Activated CD8-positive, alpha-beta memory T cell treated with anti-CD3 and anti-CD28 coated beads, Interleukin-2, amount 50 U/mL, for 1 hour (primary cell): ENCODE results near the gene DNAJB13.
"Not testable (repeated sequence)": the region's sequence is repeated elsewhere in the genome, so short reads cannot be mapped to it uniquely, and the experiment has no call there.

Experiments used
- DNase-seq: peaks from one replicate; pipeline ENCODE4 v3.0.0-alpha.2; 2020; ENCODE audit errors: extremely low read depth

DNAJB13 gene

GRCh38 chr11:73950869-73951710, at the start of gene DNAJB13:
DNAJB13 (plus strand) TSS chr11:73951026; CDS start chr11:73951070, 44 bp downstream.
- no peak for DNase-seq

- no peak for DNase-seq
Measured at GRCh38 chr11:73902303-73902702, 48.5 kb upstream of the DNAJB13 start.

GRCh38 chr11:73907191-73907590, 43.6 kb upstream of the DNAJB13 start:
- no peak for DNase-seq

GRCh38 chr11:73912026-73912425, 38.8 kb upstream of the DNAJB13 start:
- DNase-seq = no peak

- DNase-seq = no peak
Measured at GRCh38 chr11:73913472-73913871, 37.4 kb upstream of the DNAJB13 start.

GRCh38 chr11:73914284-73914683, 36.5 kb upstream of the DNAJB13 start:
- no peak for DNase-seq

GRCh38 chr11:73916435-73916834, 34.4 kb upstream of the DNAJB13 start:
- no peak for DNase-seq

- DNase-seq = no peak
Measured at GRCh38 chr11:73921180-73921579, 29.6 kb upstream of the DNAJB13 start.

- DNase-seq = no peak
Measured at GRCh38 chr11:73929388-73929787, 21.4 kb upstream of the DNAJB13 start.

GRCh38 chr11:73931039-73931645, 19.7 kb upstream of the DNAJB13 start:
- no peak for DNase-seq

GRCh38 chr11:73931951-73932350, 18.9 kb upstream of the DNAJB13 start:
- DNase-seq = no peak

- DNase-seq = no peak
Measured at GRCh38 chr11:73932781-73933180, 18.0 kb upstream of the DNAJB13 start.

GRCh38 chr11:73936047-73936446, 14.8 kb upstream of the DNAJB13 start:
- not testable (repeated sequence) for DNase-seq

- DNase-seq = no peak
Measured at GRCh38 chr11:73939096-73939495, 11.7 kb upstream of the DNAJB13 start.

- no peak for DNase-seq
Measured at GRCh38 chr11:73940801-73941570, 9.8 kb upstream of the DNAJB13 start.

GRCh38 chr11:73942010-73942409, 8.8 kb upstream of the DNAJB13 start:
- DNase-seq = no peak

GRCh38 chr11:73944085-73944484, 6.7 kb upstream of the DNAJB13 start:
- no peak for DNase-seq

- no peak for DNase-seq
Measured at GRCh38 chr11:73944901-73945300, 5.9 kb upstream of the DNAJB13 start.

GRCh38 chr11:73945396-73945795, 5.4 kb upstream of the DNAJB13 start:
- DNase-seq = no peak

- DNase-seq = no peak
Measured at GRCh38 chr11:73946798-73947458, 3.9 kb upstream of the DNAJB13 start.

GRCh38 chr11:73949246-73949645, 1.6 kb upstream of the DNAJB13 start:
- DNase-seq = no peak

- no peak for DNase-seq
Measured at GRCh38 chr11:73949912-73950311, 914 bp upstream of the DNAJB13 start.
